Subcutaneous abdominal adipose tissue (tissue), 5 donors: Measurements from ENCODE around the gene DAAM2.

Experiments
- H3K27ac ChIP-seq: one replicate; pipeline ENCODE4 v1.7.0; 2013; ENCODE audit warnings: low read depth, mild to moderate bottlenecking, inconsistent platforms, low read length, moderate library complexity
- H3K27me3 ChIP-seq, 5 donors: one replicate each; pipeline ENCODE4 v1.7.0; 2013; ENCODE audit warnings: low read length in 5 of 5, inconsistent platforms in 1 of 5; ENCODE audit not compliant: control insufficient read depth in 5 of 5, insufficient read depth in 4 of 5
- H3K36me3 ChIP-seq, 5 donors: one replicate each; pipeline ENCODE4 v1.7.0; 2013; ENCODE audit warnings: low read length in 5 of 5; ENCODE audit not compliant: control insufficient read depth in 5 of 5, insufficient read depth in 5 of 5
- H3K4me1 ChIP-seq, 5 donors: one replicate each; pipeline ENCODE4 v1.7.0; 2013; ENCODE audit warnings: low read length in 5 of 5, mild to moderate bottlenecking in 3 of 5, moderate library complexity in 1 of 5; ENCODE audit not compliant: control insufficient read depth in 5 of 5, insufficient read depth in 5 of 5
- H3K4me3 ChIP-seq, 5 donors: one replicate each; pipeline ENCODE4 v1.7.0; 2013; ENCODE audit warnings: low read length in 5 of 5, low read depth in 1 of 5
- H3K9ac ChIP-seq, 5 donors: one replicate each; pipeline ENCODE4 v1.7.0; 2013; ENCODE audit warnings: low read length in 5 of 5, mild to moderate bottlenecking in 4 of 5, moderate library complexity in 3 of 5
- H3K9me3 ChIP-seq, 5 donors: one replicate each; pipeline ENCODE4 v1.7.0; 2013; ENCODE audit warnings: low read length in 5 of 5; ENCODE audit not compliant: control insufficient read depth in 5 of 5
- donor health status: healthy.
- donor health status: healthy.
- donor health status: healthy.
- donor health status: healthy.
- donor health status: healthy.

Gene DAAM2

DNA sequence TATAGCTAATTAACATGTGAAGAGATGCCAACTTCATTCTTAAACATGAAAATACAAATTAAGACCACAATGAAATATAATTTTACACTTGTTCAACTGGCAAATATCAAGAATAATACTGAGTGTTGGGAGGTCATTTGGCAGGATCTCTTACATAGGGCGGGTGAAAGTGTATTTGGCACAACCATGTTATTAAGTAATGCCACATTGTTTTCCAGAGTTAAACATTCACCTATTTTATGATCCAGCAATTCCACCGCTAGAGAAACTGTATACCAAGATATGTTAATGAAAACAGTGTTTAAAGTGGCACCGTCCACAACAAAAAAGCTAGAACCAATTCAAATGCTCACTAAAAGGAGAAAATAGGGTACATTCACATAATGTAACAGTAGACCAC lies 128.0 kb downstream of the DAAM2 start:
- Histone ChIP-seq H3K9me3 (no peaks in the 10 kb centered on the region), H3K36me3 (peaks cover 17 to 54% (median 42%) of the 10 kb centered on the region in 5 donors), H3K9ac (no peak overlapping the region), H3K27ac (no peak overlapping the region), H3K4me1 (peaks cover 2 to 44% (median 26%) of the 10 kb centered on the region in 5 donors), H3K27me3 (no peaks in the 10 kb centered on the region), H3K4me3 (no peak overlapping the region)

DNA sequence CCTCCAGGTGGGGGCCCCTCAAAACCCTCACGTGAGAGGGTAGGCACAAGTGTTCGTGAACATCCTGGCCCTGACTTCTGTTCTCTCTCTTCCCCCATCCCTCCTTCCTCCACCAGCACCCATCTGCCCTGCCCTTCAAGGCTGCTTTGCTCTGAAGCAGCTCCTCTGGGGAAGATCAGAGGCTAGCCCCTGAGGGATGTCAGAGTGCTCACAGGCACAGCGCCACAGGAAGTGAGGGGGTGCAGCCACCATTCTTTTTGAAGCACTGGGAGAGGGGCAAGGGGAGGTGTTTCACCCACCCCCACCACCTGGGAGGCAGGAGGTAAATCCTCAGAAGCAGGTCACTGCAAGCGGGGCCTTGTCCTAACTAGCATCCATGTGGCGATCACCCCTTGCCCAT lies 130.6 kb downstream of the DAAM2 start:
- peak overlapping the region in 1 of 5 donors; percentile 13 for H3K4me3 ChIP-seq
- H3K36me3 ChIP-seq = peaks cover 9 to 52% (median 40%) of the 10 kb centered on the region in 5 donors
- peaks cover 2 to 62% (median 44%) of the 10 kb centered on the region in 5 donors for H3K4me1 ChIP-seq
- H3K27ac ChIP-seq = peak overlapping the region; percentile 85
- no peaks in the 10 kb centered on the region for H3K27me3 ChIP-seq
- peak overlapping the region in 1 of 5 donors; percentile 23 for H3K9ac ChIP-seq
- H3K9me3 ChIP-seq = no peaks in the 10 kb centered on the region

DNA sequence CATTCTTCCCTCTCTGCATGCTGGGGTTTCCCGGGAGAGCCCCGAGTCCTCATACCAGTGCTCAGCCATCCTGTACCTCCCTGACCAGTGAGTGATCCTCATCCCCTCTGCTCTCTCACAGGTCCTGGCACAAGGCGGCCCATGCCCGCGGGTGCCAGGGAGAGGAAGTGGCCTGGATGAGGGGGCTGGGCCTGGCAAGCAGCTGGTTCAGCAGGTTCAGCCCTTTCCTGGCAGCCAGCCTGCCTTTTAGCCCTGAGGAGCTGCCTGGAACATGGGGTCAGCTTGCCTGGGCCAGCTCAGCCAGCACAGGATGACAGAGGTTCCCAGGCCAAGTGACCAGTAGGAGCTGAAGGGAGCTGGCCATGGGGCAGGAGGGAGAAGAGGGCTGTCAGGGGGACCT lies 131.2 kb downstream of the DAAM2 start:
- peak overlapping the region in 4 of 5 donors; percentile 14 to 83 (median 20) for H3K9ac ChIP-seq
- peaks cover 6 to 49% (median 39%) of the 10 kb centered on the region in 5 donors for H3K36me3 ChIP-seq
- peak overlapping the region; percentile 85 for H3K27ac ChIP-seq
- H3K4me1 ChIP-seq = peaks cover 2 to 64% (median 44%) of the 10 kb centered on the region in 5 donors
- H3K4me3 ChIP-seq = no peak overlapping the region
- no peaks in the 10 kb centered on the region for H3K9me3 ChIP-seq
- no peaks in the 10 kb centered on the region for H3K27me3 ChIP-seq

DNA sequence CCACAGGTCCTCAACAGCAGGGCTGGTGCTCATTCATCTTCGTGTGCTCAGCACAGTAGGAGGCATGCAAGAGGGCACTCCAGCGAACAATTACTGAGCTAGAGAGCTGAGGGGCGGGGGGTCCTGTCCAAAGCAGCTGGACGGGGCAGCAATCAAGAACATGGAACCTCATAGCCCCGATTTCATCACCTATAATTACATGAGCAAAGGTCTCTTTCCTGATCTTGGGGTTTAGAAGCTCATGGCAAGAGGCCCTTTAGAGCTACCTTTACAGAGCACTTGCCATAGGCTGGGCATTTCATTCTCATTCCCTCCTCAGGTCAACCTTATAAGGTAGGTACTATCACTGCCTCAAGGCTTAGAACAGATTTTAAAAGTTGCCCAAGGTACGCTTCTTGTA lies 131.7 kb downstream of the DAAM2 start:
- peak overlapping the region; percentile 85 for H3K27ac ChIP-seq
- peak overlapping the region in 1 of 5 donors; percentile 25 for H3K4me3 ChIP-seq
- no peaks in the 10 kb centered on the region for H3K27me3 ChIP-seq
- H3K4me1 ChIP-seq = peaks cover 2 to 67% (median 44%) of the 10 kb centered on the region in 5 donors
- no peaks in the 10 kb centered on the region for H3K9me3 ChIP-seq
- H3K36me3 ChIP-seq = peaks cover 4 to 49% (median 37%) of the 10 kb centered on the region in 5 donors
- H3K9ac ChIP-seq = peak overlapping the region in 4 of 5 donors; percentile 1 to 83 (median 18)

DNA sequence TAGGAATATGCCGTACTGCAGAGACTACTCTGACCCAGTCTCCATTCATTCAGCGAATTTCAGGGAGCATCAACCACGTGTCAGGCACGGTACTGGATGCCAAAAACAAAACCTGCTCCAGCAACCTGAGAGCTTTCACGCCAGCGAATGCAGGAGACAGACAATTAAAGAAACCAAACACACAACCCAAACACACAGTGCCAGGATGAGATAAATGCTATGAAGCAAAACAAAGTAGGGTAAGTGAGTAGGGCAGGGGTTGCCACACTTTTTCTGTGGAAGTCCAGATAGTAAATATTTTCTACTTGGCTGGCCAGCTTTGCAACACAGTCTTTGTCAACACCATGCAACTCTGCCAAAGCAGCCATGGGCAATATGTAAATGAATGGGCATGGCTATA lies 132.1 kb downstream of the DAAM2 start:
- Histone ChIP-seq H3K4me1 (peaks cover 2 to 69% (median 44%) of the 10 kb centered on the region in 5 donors), H3K4me3 (peak overlapping the region in 1 of 5 donors; percentile 25), H3K27me3 (no peaks in the 10 kb centered on the region), H3K36me3 (peaks cover 4 to 49% (median 37%) of the 10 kb centered on the region in 5 donors), H3K9ac (peak overlapping the region in 2 of 5 donors; percentile 14 to 83), H3K27ac (peak overlapping the region; percentile 85), H3K9me3 (no peaks in the 10 kb centered on the region)

DNA sequence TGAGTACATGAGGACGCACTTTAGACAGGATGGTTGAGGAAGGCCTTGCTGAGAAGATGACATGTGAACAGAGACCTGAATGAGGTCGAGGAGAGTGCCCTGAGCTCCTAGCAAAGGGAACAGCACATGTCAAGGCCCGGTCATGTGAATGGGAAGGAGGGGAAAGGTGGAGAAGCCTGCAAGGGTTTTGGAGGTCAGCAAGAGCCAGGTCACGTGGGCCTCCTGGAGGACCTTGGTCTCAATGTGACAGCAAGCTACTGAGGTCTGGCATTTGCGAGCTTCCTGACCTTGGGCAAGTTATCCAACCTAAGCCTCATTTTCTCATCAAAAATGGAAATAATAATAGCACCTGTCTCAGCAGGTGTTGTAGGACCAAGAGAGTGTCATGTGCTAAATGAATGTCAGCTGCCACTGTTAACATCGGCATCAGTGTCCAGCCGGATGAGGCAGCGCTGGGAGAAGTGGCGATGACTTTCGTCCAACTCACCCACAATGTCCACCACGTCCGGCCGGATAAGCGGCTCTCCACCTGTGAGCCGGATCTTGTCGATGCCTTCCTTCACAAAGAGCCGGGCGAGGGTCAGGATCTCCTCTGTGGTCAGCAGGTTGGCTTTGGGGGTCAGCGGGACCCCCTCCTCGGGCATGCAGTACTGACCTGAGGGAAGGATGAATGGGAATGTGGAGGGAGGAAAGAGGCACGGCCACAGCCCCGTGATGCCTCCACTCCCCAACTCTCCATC lies 133.2 kb downstream of the DAAM2 start:
- peaks cover 4 to 49% (median 37%) of the 10 kb centered on the region in 5 donors for H3K36me3 ChIP-seq
- peaks cover 4 to 72% (median 48%) of the 10 kb centered on the region in 5 donors for H3K4me1 ChIP-seq
- peak overlapping the region; percentile 85 for H3K27ac ChIP-seq
- H3K9ac ChIP-seq = no peak overlapping the region
- H3K27me3 ChIP-seq = no peaks in the 10 kb centered on the region
- H3K9me3 ChIP-seq = no peaks in the 10 kb centered on the region
- H3K4me3 ChIP-seq = no peak overlapping the region

DNA sequence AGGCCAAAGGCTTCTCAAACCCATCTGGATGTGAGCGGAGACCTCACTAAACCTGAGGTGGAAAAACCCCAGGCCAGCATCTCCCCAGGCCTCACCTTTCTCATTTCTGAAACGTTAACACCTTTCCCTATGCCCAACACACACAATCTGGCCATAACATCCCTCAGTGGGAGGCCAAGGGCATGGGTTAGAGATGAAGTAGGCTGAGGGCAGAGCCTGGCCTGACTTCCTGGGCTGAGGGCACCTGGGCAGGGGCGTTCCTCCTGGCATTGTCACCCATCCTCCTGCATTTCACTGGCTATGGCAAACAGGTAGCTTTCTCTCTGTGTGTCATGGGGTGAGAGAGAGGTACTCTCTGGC lies 133.7 kb downstream of the DAAM2 start:
- H3K4me3 ChIP-seq = no peak overlapping the region
- no peaks in the 10 kb centered on the region for H3K27me3 ChIP-seq
- peaks cover 4 to 76% (median 52%) of the 10 kb centered on the region in 5 donors for H3K4me1 ChIP-seq
- H3K27ac ChIP-seq = no peak overlapping the region
- no peak overlapping the region for H3K9ac ChIP-seq
- peaks cover 4 to 49% (median 37%) of the 10 kb centered on the region in 5 donors for H3K36me3 ChIP-seq
- no peaks in the 10 kb centered on the region for H3K9me3 ChIP-seq

DNA sequence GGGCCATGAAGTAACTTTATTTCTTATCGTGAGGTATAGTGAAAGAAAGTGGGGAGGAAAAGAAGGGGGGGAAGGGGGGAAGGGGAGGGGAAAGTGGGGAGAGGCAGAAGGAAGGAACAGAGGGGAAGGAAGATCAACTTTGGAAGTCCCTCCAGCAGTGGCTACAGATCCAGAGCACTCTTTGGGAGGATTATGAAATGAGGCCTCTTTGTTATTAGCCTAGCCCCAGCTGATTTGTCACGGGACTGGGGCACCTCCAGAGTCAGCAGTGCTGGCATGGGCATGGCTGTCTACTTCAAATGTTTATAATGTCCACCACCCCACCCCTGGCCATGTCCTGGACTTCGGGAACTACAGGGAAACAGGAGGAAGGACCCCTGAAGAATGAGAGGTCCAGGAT lies 134.5 kb downstream of the DAAM2 start:
- H3K27ac ChIP-seq = peak overlapping the region; percentile 67
- H3K36me3 ChIP-seq = peaks cover under 1 to 49% (median 37%) of the 10 kb centered on the region in 5 donors
- H3K9ac ChIP-seq = peak overlapping the region in 2 of 5 donors; percentile 50
- no peaks in the 10 kb centered on the region for H3K27me3 ChIP-seq
- H3K9me3 ChIP-seq = no peaks in the 10 kb centered on the region
- peaks cover 4 to 83% (median 60%) of the 10 kb centered on the region in 5 donors for H3K4me1 ChIP-seq
- no peak overlapping the region for H3K4me3 ChIP-seq

DNA sequence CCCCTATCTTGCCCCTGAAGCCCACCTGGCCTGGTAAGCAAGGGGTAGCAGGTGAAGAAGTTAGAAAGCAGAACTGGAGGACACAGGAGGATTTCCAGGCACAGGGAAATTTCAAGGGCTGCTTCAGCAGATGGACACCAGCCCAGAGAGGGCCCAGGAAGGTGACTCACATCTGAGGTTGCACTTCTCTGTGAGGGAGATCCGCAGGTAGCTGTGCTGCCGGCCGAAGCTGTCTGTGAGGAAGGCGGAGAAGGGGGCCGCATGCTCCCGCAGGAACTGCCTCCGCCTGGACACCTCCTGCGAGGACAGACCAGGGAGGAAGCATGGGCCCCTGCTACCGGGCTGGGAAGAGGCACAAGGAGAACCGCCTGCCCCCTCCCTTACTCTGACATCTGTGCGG lies 135.0 kb downstream of the DAAM2 start:
- no peak overlapping the region for H3K4me3 ChIP-seq
- peak overlapping the region in 2 of 5 donors; percentile 50 for H3K9ac ChIP-seq
- peaks cover 4 to 85% (median 63%) of the 10 kb centered on the region in 5 donors for H3K4me1 ChIP-seq
- no peaks in the 10 kb centered on the region for H3K9me3 ChIP-seq
- peak overlapping the region; percentile 67 for H3K27ac ChIP-seq
- H3K27me3 ChIP-seq = no peaks in the 10 kb centered on the region
- H3K36me3 ChIP-seq = peaks cover 0 to 46% (median 35%) of the 10 kb centered on the region in 5 donors

DNA sequence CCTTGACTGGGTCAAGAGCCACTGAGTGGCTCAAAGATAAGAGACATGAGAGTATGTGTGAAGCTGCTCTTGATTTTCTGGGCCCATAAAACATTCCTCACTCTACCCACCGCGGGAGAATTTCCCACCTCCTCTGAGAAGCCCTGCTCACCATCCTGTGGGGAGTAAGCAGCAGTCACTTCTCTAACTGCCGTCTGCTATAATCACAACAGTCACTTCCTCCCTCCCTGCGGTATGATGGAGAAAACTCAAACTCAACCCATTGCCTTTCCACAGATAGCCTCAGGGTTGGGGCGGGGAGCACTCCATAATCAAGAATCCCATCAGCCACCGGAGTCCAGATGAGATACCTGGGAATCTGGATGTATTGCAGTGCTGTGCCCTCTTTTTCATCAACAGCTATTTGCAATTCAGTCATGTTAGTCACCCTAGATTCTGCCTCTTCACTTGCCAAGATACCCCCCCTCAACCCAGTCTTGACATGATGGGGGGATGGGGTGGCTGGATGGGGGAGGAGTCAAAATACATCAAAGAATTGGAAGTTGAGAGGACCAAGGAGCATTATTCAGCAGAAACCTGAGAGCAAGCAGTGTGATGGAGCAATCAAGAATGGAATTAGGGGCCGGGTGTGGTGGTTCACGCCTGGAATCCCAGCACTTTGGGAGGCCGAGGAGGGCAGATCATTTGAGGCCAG lies 137.0 kb downstream of the DAAM2 start:
- Histone ChIP-seq H3K9ac (no peak overlapping the region), H3K4me1 (peaks cover 2 to 86% (median 62%) of the 10 kb centered on the region in 5 donors), H3K27me3 (no peaks in the 10 kb centered on the region), H3K27ac (peak overlapping the region; percentile 16), H3K9me3 (no peaks in the 10 kb centered on the region), H3K4me3 (no peak overlapping the region), H3K36me3 (peaks cover 0 to 26% (median 22%) of the 10 kb centered on the region in 5 donors)
